HepG2 (cell line): ENCODE data around the gene BZW1. TPM values are rescaled to one million over a fixed set of nuclear protein-coding genes. Genes with fewer than 3 reads are reported as not detected.

ENCODE experiments used
- ATAC-seq: fragments of 200-7000 bp; cut with Tn5 transposase; 3 replicates; pipeline ENCODE4 v1.9.1; 2020; ENCODE audit warnings: mild to moderate bottlenecking, moderate library complexity
- BruUV-seq: library from RNA; stranded (reverse); fragments of 400-500 nt; replicated peaks from 2 replicates; lab custom pipeline; 2021; lab: Mats Ljungman, UMichigan
- CTCF ChIA-PET: fragments of 300-600 bp; formaldehyde crosslinking; extraction: SDS; loops from one replicate; lab custom pipeline; 2021; ENCODE audit warnings: low total read pairs, inconsistent platforms, low intra/inter-chr PET ratio; lab: Yijun Ruan, JAX
- POLR2A ChIA-PET: fragments of 350-600 bp; sonication (Branson Sonifier 250); formaldehyde crosslinking; loops from one replicate; lab custom pipeline; 2020; ENCODE audit warnings: antibody characterized with exemption, inconsistent platforms; lab: Yijun Ruan, JAX
- DNase-seq: peaks from one replicate; pipeline ENCODE4 v3.0.0-alpha.2; 2015; ENCODE audit warnings: low spot score
- FAIRE-seq: peaks from 3 replicates; lab custom pipeline; 2011; peaks lifted over from hg19 to GRCh38; lab: Jason Lieb, UNC
- H2AFZ ChIP-seq: one replicate; pipeline ENCODE4 v1.6.1; 2011; ENCODE audit warnings: low read length, inconsistent platforms
- H3K27ac ChIP-seq: fragments of 300-600 bp; 3 replicates; pipeline ENCODE4 v1.8.0; 2011; ENCODE audit warnings: mixed run types, mild to moderate bottlenecking, mixed read lengths, low read length, inconsistent platforms; ENCODE audit not compliant: insufficient read depth; ENCODE audit errors: extremely low read length
- H3K27me3 ChIP-seq, 2 experiments: fragments of 200-600 bp in 1 of 2; 2 replicates in 1 of 2; 3 replicates in 1 of 2; pipeline versions ENCODE4 v1.6.0 to v1.8.0; 2011; ENCODE audit warnings: low read length in 2 of 2, mild to moderate bottlenecking in 2 of 2, moderate library complexity in 2 of 2, inconsistent platforms in 1 of 2; ENCODE audit not compliant: insufficient read depth in 2 of 2, control insufficient read depth in 1 of 2
- H3K36me3 ChIP-seq, 2 experiments: fragments of 200-600 bp in 1 of 2; replicated peaks in 1 of 2; 2 replicates in 1 of 2; 3 replicates in 1 of 2; pipeline versions ENCODE4 v1.5.1 to v1.8.0; 2011; ENCODE audit warnings: low read length in 2 of 2, inconsistent platforms in 1 of 2; ENCODE audit not compliant: insufficient read depth in 2 of 2, control insufficient read depth in 1 of 2
- H3K4me1 ChIP-seq: 2 replicates; pipeline ENCODE4 v1.5.1; 2012; ENCODE audit warnings: low read length, inconsistent platforms; ENCODE audit not compliant: insufficient read depth
- H3K4me2 ChIP-seq: 2 replicates; pipeline ENCODE4 v1.6.0; 2011; ENCODE audit warnings: low read depth, low read length, inconsistent platforms
- H3K4me3 ChIP-seq, 3 experiments: fragments of 200-600 bp in 1 of 3; sonication (generic), shearing (Covaris generic) in 1 of 3; replicated peaks in 1 of 3; 2 replicates each; pipeline ENCODE4 v1.5.1; 2011 to 2016; ENCODE audit warnings: low read length in 3 of 3, inconsistent platforms in 2 of 3, low read depth in 2 of 3, mild to moderate bottlenecking in 2 of 3, control low read depth in 1 of 3, mixed read lengths in 1 of 3; ENCODE audit not compliant: insufficient read depth in 1 of 3
- H3K79me2 ChIP-seq: one replicate; pipeline ENCODE4 v1.6.1; 2011; ENCODE audit warnings: low read length, inconsistent platforms; ENCODE audit not compliant: insufficient read depth
- H3K9ac ChIP-seq: 2 replicates; pipeline ENCODE4 v1.6.0; 2011; ENCODE audit warnings: mild to moderate bottlenecking, low read depth, low read length, inconsistent platforms; ENCODE audit not compliant: insufficient read depth
- H3K9me3 ChIP-seq: 2 replicates; pipeline ENCODE4 v1.5.1; 2012; ENCODE audit warnings: mild to moderate bottlenecking, low read length
- H4K20me1 ChIP-seq: 2 replicates; pipeline ENCODE4 v1.6.0; 2011; ENCODE audit warnings: inconsistent platforms, mild to moderate bottlenecking, low read length, moderate library complexity; ENCODE audit not compliant: insufficient read depth
- AHDC1 ChIP-seq: sonication (generic); formaldehyde crosslinking; IDR thresholded peaks from 2 replicates; pipeline ENCODE4 v1.5.1; 2020; ENCODE audit warnings: mild to moderate bottlenecking, missing genetic modification reagents, borderline replicate concordance
- RNF2 ChIP-seq: fragments of 450-650 bp; conservative IDR thresholded peaks from 2 replicates; pipeline ENCODE4 v1.6.1; 2016; ENCODE audit warnings: low read depth
- ZNF160 ChIP-seq: sonication (generic); formaldehyde crosslinking; IDR thresholded peaks from 2 replicates; pipeline ENCODE4 v1.8.0; 2022; ENCODE audit warnings: mild to moderate bottlenecking, inconsistent platforms, missing genetic modification reagents
- ZNF441 ChIP-seq: sonication (generic); formaldehyde crosslinking; IDR thresholded peaks from 2 replicates; pipeline ENCODE4 v1.7.0; 2021; ENCODE audit warnings: missing genetic modification reagents, borderline replicate concordance
- ZNF777 ChIP-seq: sonication (generic); formaldehyde crosslinking; IDR thresholded peaks from 2 replicates; pipeline ENCODE4 v1.4.0; 2020; ENCODE audit warnings: missing genetic modification reagents
- in situ Hi-C: cut with HindIII; loops from 2 replicates; pipeline ENCODE4 v1.10.0; 2017; ENCODE audit warnings: low pct_unique_long_range_greater_than_20kb; ENCODE audit not compliant: extremely low pct_ligation_motif_present
- intact Hi-C: fragments of 100-400 bp; cut with micrococcal nuclease; formaldehyde crosslinking; loops from one replicate; pipeline ENCODE4 v1.10.0; 2022; ENCODE audit not compliant: unreplicated experiment
- polyA plus RNA-seq, 8 experiments: library from polyadenylated mRNA; depleted of rRNA in 3 of 8; stranded (reverse) in 7 of 8; unstranded in 1 of 8; fragments of >200 nt; fragmentation: Illumina TruSeq in 4 of 8; extraction: Trizol in 4 of 8; gene quantifications; 2 replicates each; pipeline versions ENCODE4 v1.2.1 to v1.2.3, GENCODE V29; 2011 to 2016; ENCODE audit warnings: low read depth in 4 of 8, missing spikeins in 1 of 8, mixed read lengths in 1 of 8; ENCODE audit not compliant: insufficient read depth in 1 of 8
- total RNA-seq, 5 experiments: library from RNA; depleted of rRNA; stranded (reverse); fragments of >200 nt; fragmentation: Illumina TruSeq; extraction: Trizol; gene quantifications; 2 replicates each; pipeline ENCODE4 v1.2.3, GENCODE V29; 2016; ENCODE audit warnings: low read depth in 1 of 5

BZW1 gene
- total and polyA plus RNA-seq, 2 of the 13 experiments (the other 11 are each of a cell fraction or from before 2014, with no cell fraction given) = 106 to 384 TPM

- Histone ChIP-seq H3K27me3 (no peaks in the 10 kb centered on the region), H3K27ac (no peak overlapping the region), H3K9ac (no peak overlapping the region), H3K4me1 (peaks cover 18% of the 10 kb centered on the region), H2AFZ (no peak overlapping the region), H3K9me3 (no peaks in the 10 kb centered on the region), H4K20me1 (0 out of 2 replicates have a peak, but pooled peaks cover 6% of the 10 kb centered on the region), H3K79me2 (no peaks in the 10 kb centered on the region), H3K4me2 (no peak overlapping the region), H3K36me3 (peaks cover 2 to 11% of the 10 kb centered on the region in 2 experiments; a peak in 4 of 5 replicates), H3K4me3 (no peak overlapping the region)
- CTCF ChIA-PET = no interaction called here
- in situ Hi-C loops (no loop called here), intact Hi-C loops (no loop called here)
- ATAC-seq = no peak
- POLR2A ChIA-PET = no interaction called here
- no peak for FAIRE-seq
- TF ChIP-seq RNF2 = no peak
- TF ChIP-seq AHDC1 (CRISPR knock-in tag) = no peak
- TF ChIP-seq ZNF441 (CRISPR knock-in tag) = no peak
- no peak for TF ChIP-seq ZNF777 (CRISPR knock-in tag)
- TF ChIP-seq ZNF160 = no peak
- BruUV-seq = no TSS peak
- no peak for DNase-seq
Observed at GRCh38 chr2:200847269-200847668, 35.6 kb downstream of the BZW1 start.
